ENCODE results near the gene GFER.
"Not testable (repeated sequence)": the region's sequence is repeated elsewhere in the genome, so short reads cannot be mapped to it uniquely, and the experiment has no call there.

GFER gene

GRCh38 chr16:1957434-1958142 lies 26.4 kb upstream of the GFER start:
- DNase-seq (ENCODE audit: low spot score) = not testable (repeated sequence)

- not testable (repeated sequence) for DNase-seq (ENCODE audit: low spot score)
Measured at GRCh38 chr16:1958143-1958491, 25.9 kb upstream of the GFER start.

GRCh38 chr16:1958715-1959268 lies 25.2 kb upstream of the GFER start:
- DNase-seq (ENCODE audit: low spot score) = no peak

- DNase-seq (ENCODE audit: low spot score) = peak; percentile 83
Measured at GRCh38 chr16:1959269-1960039, 24.5 kb upstream of the GFER start, which contains the start of gene NDUFB10. NDUFB10 (plus strand) TSS chr16:1959538; CDS start chr16:1959625, 87 bp downstream.

- DNase-seq (ENCODE audit: low spot score) = peak; percentile 82
Measured at GRCh38 chr16:1960665-1961630, 23.0 kb upstream of the GFER start.

- peak; percentile 57 for DNase-seq (ENCODE audit: low spot score)
Measured at GRCh38 chr16:1961651-1962067, 22.3 kb upstream of the GFER start.

GRCh38 chr16:1962161-1963153 lies 21.5 kb upstream of the GFER start:
- not testable (repeated sequence) for DNase-seq (ENCODE audit: low spot score)

GRCh38 chr16:1963806-1964505 lies 20.0 kb upstream of the GFER start:
- peak; percentile 52 for DNase-seq (ENCODE audit: low spot score)

- DNase-seq (ENCODE audit: low spot score) = peak; percentile 99
Measured at GRCh38 chr16:1964506-1965395, 19.2 kb upstream of the GFER start, which contains the start of gene RPS2. RPS2 (minus strand) TSS chr16:1964826; CDS start chr16:1964625, 201 bp downstream.

GRCh38 chr16:1965396-1966001 lies 18.5 kb upstream of the GFER start:
- no peak for DNase-seq (ENCODE audit: low spot score)

- DNase-seq (ENCODE audit: low spot score) = no peak
Measured at GRCh38 chr16:1966460-1966859, 17.5 kb upstream of the GFER start, which contains the start of gene RNF151. RNF151 (plus strand) TSS chr16:1966856; CDS start chr16:1966882, 26 bp downstream.

GRCh38 chr16:1968146-1968953 lies 15.6 kb upstream of the GFER start:
- no peak for DNase-seq (ENCODE audit: low spot score)

- peak; percentile 89 for DNase-seq (ENCODE audit: low spot score)
Measured at GRCh38 chr16:1971796-1972489, 12.1 kb upstream of the GFER start, which contains the start of gene TBL3. TBL3 (plus strand) TSS chr16:1972053; CDS start chr16:1972165, 112 bp downstream.

- DNase-seq (ENCODE audit: low spot score) = no peak
Measured at GRCh38 chr16:1972490-1972877, 11.5 kb upstream of the GFER start.

- no peak for DNase-seq (ENCODE audit: low spot score)
Measured at GRCh38 chr16:1973461-1974156, 10.4 kb upstream of the GFER start.

Data from cerebellar cortex (tissue), 1 donor.